Smooth muscle cell (in vitro differentiated cells): ENCODE results near the gene S100B. TPM values are rescaled to one million over a fixed set of nuclear protein-coding genes. Genes with fewer than 3 reads are reported as not detected.

Experiments
- DNase-seq: peaks from one replicate; lab custom pipeline; 2025; ENCODE audit not compliant: unreplicated experiment; lab: John Stamatoyannopoulos, UW
- H2AFZ ChIP-seq: fragments of 200-600 bp; sonication (generic); 2 replicates; pipeline ENCODE4 v1.6.0; 2016; ENCODE audit warnings: antibody characterized with exemption, low read depth, mild to moderate bottlenecking
- H3F3A ChIP-seq: fragments of 200-600 bp; sonication (generic); 2 replicates; pipeline ENCODE4 v1.6.0; 2017; ENCODE audit warnings: antibody characterized with exemption, low read depth
- H3K27ac ChIP-seq: fragments of 200-600 bp; sonication (generic); 2 replicates; pipeline ENCODE4 v1.5.1; 2016; ENCODE audit warnings: low read depth, mild to moderate bottlenecking
- H3K27me3 ChIP-seq: fragments of 200-600 bp; sonication (generic); 2 replicates; pipeline ENCODE4 v1.6.1; 2016; ENCODE audit warnings: low read depth, mild to moderate bottlenecking
- H3K36me3 ChIP-seq: fragments of 200-600 bp; sonication (generic); 2 replicates; pipeline ENCODE4 v1.5.1; 2016; ENCODE audit warnings: low read depth
- H3K4me1 ChIP-seq: fragments of 200-600 bp; sonication (generic); 2 replicates; pipeline ENCODE4 v1.5.1; 2016; ENCODE audit warnings: low read depth
- H3K4me2 ChIP-seq: fragments of 200-600 bp; sonication (generic); 2 replicates; pipeline ENCODE4 v1.6.0; 2016; ENCODE audit warnings: mild to moderate bottlenecking
- H3K4me3 ChIP-seq: fragments of 200-600 bp; sonication (generic); 2 replicates; pipeline ENCODE4 v1.5.1; 2016; ENCODE audit warnings: mild to moderate bottlenecking
- H3K79me2 ChIP-seq: fragments of 200-600 bp; sonication (generic); 2 replicates; pipeline ENCODE4 v1.6.0; 2016; ENCODE audit warnings: low read depth, mild to moderate bottlenecking
- H3K9ac ChIP-seq: fragments of 200-600 bp; sonication (generic); 2 replicates; pipeline ENCODE4 v1.6.0; 2016; ENCODE audit warnings: low read depth
- H3K9me3 ChIP-seq: fragments of 200-600 bp; sonication (generic); replicated peaks from 2 replicates; pipeline ENCODE4 v1.5.1; 2016; ENCODE audit warnings: low read depth
- H4K20me1 ChIP-seq: fragments of 200-600 bp; sonication (generic); 2 replicates; pipeline ENCODE4 v1.6.0; 2016; ENCODE audit warnings: low read depth
- CTCF ChIP-seq: fragments of 200-600 bp; sonication (generic); IDR thresholded peaks from 2 replicates; pipeline ENCODE4 v1.5.1; 2017; ENCODE audit warnings: borderline replicate concordance, mild to moderate bottlenecking, antibody characterized with exemption; ENCODE audit not compliant: insufficient read depth, poor library complexity, severe bottlenecking
- WGBS: methylation state at CpG from one replicate; pipeline ENCODE4 v1.1.7; 2016; ENCODE audit warnings: low lambda C conversion rate; 5-methylcytosine and 5-hydroxymethylcytosine counted together
- polyA plus RNA-seq: library from polyadenylated mRNA; unstranded; fragments of >200 nt; fragmentation: Nextera tagmentation; extraction: Ambion mirVana; gene quantifications from 2 replicates; pipeline ENCODE4 v1.2.1, GENCODE V29; 2016
- total RNA-seq: library from RNA; depleted of rRNA; stranded (reverse); fragments of >200 nt; gene quantifications from 2 replicates; pipeline ENCODE4 v1.2.3, GENCODE V29; 2014

S100B gene
- total and polyA plus RNA-seq, 2 experiments from 2014 or later: not detected

- peak overlapping the region; percentile 58 for H2AFZ ChIP-seq
These were observed 17.3 kb upstream of the S100B start for GRCh38 chr21:46622226-46622625.

GRCh38 chr21:46621457-46622182 is 16.7 kb upstream of the S100B start:
- Histone ChIP-seq H3K9me3 (peaks cover 7% of the 10 kb centered on the region), H2AFZ (peak overlapping the region; percentile 58), H3K27ac (no peak overlapping the region), H3K4me2 (no peak overlapping the region), H3F3A (no peaks in the 10 kb centered on the region), H4K20me1 (no peaks in the 10 kb centered on the region), H3K9ac (no peak overlapping the region), H3K79me2 (no peaks in the 10 kb centered on the region), H3K36me3 (no peaks in the 10 kb centered on the region), H3K4me3 (no peak overlapping the region), H3K27me3 (no peaks in the 10 kb centered on the region), H3K4me1 (peaks cover 14% of the 10 kb centered on the region)
- no peak for TF ChIP-seq CTCF
- 87% methylated on average over 9 of the region's 9 CpGs for whole genome bisulfite sequencing
- no peak for DNase-seq

More at GRCh38 chr21:46622226-46622625, 17.3 kb upstream of the S100B start:
- H3K4me2 ChIP-seq: no peak overlapping the region
- H3K4me3 ChIP-seq: no peak overlapping the region
- no peaks in the 10 kb centered on the region for H4K20me1 ChIP-seq
- H3K27ac ChIP-seq: no peak overlapping the region
- no peaks in the 10 kb centered on the region for H3F3A ChIP-seq
- TF ChIP-seq CTCF: no peak
- H3K9ac ChIP-seq: no peak overlapping the region
- no peaks in the 10 kb centered on the region for H3K27me3 ChIP-seq
- no peaks in the 10 kb centered on the region for H3K36me3 ChIP-seq
- H3K9me3 ChIP-seq: peaks cover 7% of the 10 kb centered on the region
- 69% methylated on average over 4 of the region's 4 CpGs for WGBS
- no peak for DNase-seq
- H3K79me2 ChIP-seq: no peaks in the 10 kb centered on the region
- peaks cover 14% of the 10 kb centered on the region for H3K4me1 ChIP-seq

DNA sequence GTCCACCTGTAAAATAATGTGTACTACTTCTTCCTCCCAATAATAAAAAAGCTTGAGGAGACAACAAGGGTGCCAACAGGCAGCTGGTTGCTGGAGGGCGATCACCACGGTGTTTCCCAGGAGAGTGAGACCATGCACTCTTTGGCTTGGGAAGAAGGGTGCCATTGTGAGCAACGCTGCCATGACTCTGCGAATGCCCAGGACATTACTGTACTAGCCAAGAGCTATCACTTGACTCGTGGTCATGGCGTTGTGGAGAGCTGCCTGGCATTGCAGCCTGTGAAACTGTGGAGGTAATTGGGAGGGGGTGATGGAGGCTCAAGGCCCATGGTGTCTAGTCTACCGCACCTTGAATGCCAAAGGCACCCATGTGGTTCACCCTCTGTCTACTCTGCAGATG is 16.0 kb upstream of the S100B start:
- Histone ChIP-seq H3K9ac (no peak overlapping the region), H3K4me1 (peaks cover 14% of the 10 kb centered on the region), H2AFZ (no peak overlapping the region), H3K79me2 (no peaks in the 10 kb centered on the region), H3K4me3 (no peak overlapping the region), H3K9me3 (peaks cover 3% of the 10 kb centered on the region), H3K27ac (no peak overlapping the region), H3K4me2 (no peak overlapping the region), H3F3A (no peaks in the 10 kb centered on the region), H3K36me3 (no peaks in the 10 kb centered on the region), H4K20me1 (no peaks in the 10 kb centered on the region), H3K27me3 (no peaks in the 10 kb centered on the region)
- TF ChIP-seq CTCF: no peak
- DNase-seq: no peak
- WGBS: 98% methylated on average over 7 of the region's 7 CpGs

- Histone ChIP-seq H3K4me2 (no peak overlapping the region), H3K4me1 (peaks cover 14% of the 10 kb centered on the region), H3K79me2 (no peaks in the 10 kb centered on the region), H3K9me3 (no peaks in the 10 kb centered on the region), H3K4me3 (no peak overlapping the region), H3F3A (no peaks in the 10 kb centered on the region), H4K20me1 (no peaks in the 10 kb centered on the region), H3K27ac (peak overlapping the region; percentile 17), H3K27me3 (no peaks in the 10 kb centered on the region), H3K9ac (no peak overlapping the region), H2AFZ (no peak overlapping the region), H3K36me3 (no peaks in the 10 kb centered on the region)
- WGBS: 88% methylated on average over 2 of the region's 2 CpGs
- TF ChIP-seq CTCF: no peak
- DNase-seq: no peak
These were observed 15.0 kb upstream of the S100B start for GRCh38 chr21:46619846-46620245.
